B cell (primary cell): ENCODE data around the gene TRIM22. TPM values are rescaled to one million over a fixed set of nuclear protein-coding genes. Genes with fewer than 3 reads are reported as not detected.

ENCODE experiments used
- ATAC-seq: fragments of 200-7000 bp; cut with Tn5 transposase; one replicate; pipeline ENCODE4 v1.10.0; 2021; ENCODE audit warnings: low read depth, mild to moderate bottlenecking, moderate number of reproducible peaks, moderate library complexity
- CTCF ChIA-PET: fragments of 350-600 bp; sonication (Branson Sonifier 250); formaldehyde crosslinking; loops from one replicate; lab custom pipeline; 2021; ENCODE audit warnings: antibody characterized with exemption, inconsistent platforms; lab: Charles Lee
- POLR2A ChIA-PET: fragments of 350-600 bp; sonication (Branson Sonifier 250); formaldehyde crosslinking; loops from one replicate; lab custom pipeline; 2021; ENCODE audit warnings: antibody characterized with exemption; lab: Charles Lee
- DNase-seq: peaks from one replicate; pipeline ENCODE4 v3.0.0; 2013
- H2AFZ ChIP-seq: 2 replicates; pipeline ENCODE4 v1.6.1; 2012; ENCODE audit warnings: mild to moderate bottlenecking, low read depth, low read length; ENCODE audit not compliant: insufficient read depth, poor library complexity, severe bottlenecking
- H3K27ac ChIP-seq, 2 donors: 1 replicate in 1 of 2; 2 replicates in 1 of 2; pipeline ENCODE4 v1.5.1; 2012 to 2013; ENCODE audit warnings: low read length in 2 of 2, mild to moderate bottlenecking in 2 of 2, moderate library complexity in 1 of 2
- H3K27me3 ChIP-seq, 4 experiments: fragments of 200-600 bp in 1 of 4; sonication (generic) in 1 of 4; replicated peaks in 1 of 4; 1 replicate in 2 of 4; 2 replicates in 2 of 4; pipeline versions ENCODE4 v1.6.1 to v1.7.0; 2013 to 2016; ENCODE audit warnings: low read length in 3 of 4, mild to moderate bottlenecking in 2 of 4, mixed read lengths in 1 of 4, moderate library complexity in 1 of 4; ENCODE audit not compliant: insufficient read depth in 4 of 4, control insufficient read depth in 3 of 4; ENCODE audit errors: control extremely low read depth in 1 of 4
- H3K36me3 ChIP-seq, 2 experiments: replicated peaks in 1 of 2; 1 replicate in 1 of 2; 2 replicates in 1 of 2; pipeline versions ENCODE4 v1.6.1 to v1.7.1; 2013; ENCODE audit warnings: low read length in 1 of 2; ENCODE audit not compliant: insufficient read depth in 2 of 2, control insufficient read depth in 1 of 2; ENCODE audit errors: control extremely low read depth in 1 of 2, extremely low read depth in 1 of 2
- H3K4me1 ChIP-seq, 2 donors: fragments of 200-600 bp in 1 of 2; sonication (generic) in 1 of 2; 1 replicate in 1 of 2; 2 replicates in 1 of 2; pipeline versions ENCODE4 v1.5.1 to v1.6.1; 2013 to 2017; ENCODE audit warnings: low read length in 2 of 2; ENCODE audit not compliant: control insufficient read depth in 2 of 2, insufficient read depth in 2 of 2
- H3K4me2 ChIP-seq: replicated peaks from 2 replicates; pipeline ENCODE3; 2012; ENCODE audit warnings: mild to moderate bottlenecking, low read depth, low read length; ENCODE audit not compliant: poor library complexity, severe bottlenecking
- H3K4me3 ChIP-seq, 5 experiments: fragments of 200-600 bp in 1 of 5; sonication (generic) in 1 of 5; 1 replicate in 3 of 5; 2 replicates in 2 of 5; pipeline versions ENCODE4 v1.5.1 to v1.7.0; 2011 to 2016; ENCODE audit warnings: low read length in 4 of 5, mild to moderate bottlenecking in 4 of 5, low read depth in 2 of 5, control low read depth in 1 of 5, moderate library complexity in 1 of 5; ENCODE audit not compliant: insufficient read depth in 1 of 5; ENCODE audit errors: control extremely low read depth in 1 of 5, extremely low read depth in 1 of 5
- H3K79me2 ChIP-seq: fragments of 200-600 bp; sonication (generic); one replicate; pipeline ENCODE4 v1.6.0; 2016; ENCODE audit warnings: low read length; ENCODE audit not compliant: control insufficient read depth, insufficient read depth
- H3K9ac ChIP-seq: fragments of 200-600 bp; sonication (generic); 2 replicates; pipeline ENCODE4 v1.6.1; 2017; ENCODE audit warnings: mild to moderate bottlenecking, low read length, moderate library complexity
- H3K9me3 ChIP-seq, 3 donors: one replicate each; pipeline versions ENCODE4 v1.6.1 to v1.7.1; 2013; ENCODE audit warnings: low read length in 2 of 3; ENCODE audit not compliant: control insufficient read depth in 2 of 3, insufficient read depth in 1 of 3; ENCODE audit errors: control extremely low read depth in 1 of 3
- H4K20me1 ChIP-seq: 2 replicates; pipeline ENCODE4 v1.6.0; 2012; ENCODE audit warnings: mild to moderate bottlenecking, low read length; ENCODE audit not compliant: insufficient read depth, control insufficient read depth, poor library complexity, severe bottlenecking
- H3K27ac Mint-ChIP-seq: one replicate; pipeline ENCODE4 v1.8.0; 2021; ENCODE audit warnings: mixed read lengths
- H3K27me3 Mint-ChIP-seq: one replicate; pipeline ENCODE4 v1.8.0; 2021; ENCODE audit warnings: mixed read lengths
- H3K4me1 Mint-ChIP-seq: one replicate; pipeline ENCODE4 v1.8.0; 2021; ENCODE audit warnings: mixed read lengths
- H3K4me3 Mint-ChIP-seq: one replicate; pipeline ENCODE4 v1.8.0; 2021; ENCODE audit warnings: mixed read lengths
- H3K9me3 Mint-ChIP-seq: one replicate; pipeline ENCODE4 v1.8.0; 2022; ENCODE audit warnings: mixed read lengths; ENCODE audit not compliant: insufficient read depth
- CTCF ChIP-seq: fragments of 200-600 bp; IDR thresholded peaks from one replicate; pipeline ENCODE4 v1.8.0; 2022; ENCODE audit warnings: antibody characterized with exemption, mild to moderate bottlenecking
- EZH2 ChIP-seq: IDR thresholded peaks from 2 replicates; pipeline ENCODE4 v1.6.1; 2012; ENCODE audit warnings: borderline replicate concordance, low read depth, mild to moderate bottlenecking, moderate library complexity, low read length; ENCODE audit not compliant: insufficient read depth, poor library complexity, severe bottlenecking
- WGBS: methylation state at CpG from one replicate; pipeline ENCODE4 v1.1.5; 2013; ENCODE audit warnings: missing lambda C conversion rate; ENCODE audit not compliant: insufficient coverage; 5-methylcytosine and 5-hydroxymethylcytosine counted together
- intact Hi-C: fragments of 100-400 bp; cut with micrococcal nuclease; formaldehyde crosslinking; loops from one replicate; pipeline ENCODE4 v1.10.0; 2022
- polyA plus RNA-seq: library from polyadenylated mRNA; depleted of rRNA; stranded (reverse); fragments of >200 nt; gene quantifications from 2 replicates; pipeline ENCODE4 v1.2.3, GENCODE V29; 2012
- total RNA-seq, 2 donors: library from RNA; stranded (reverse); fragments of 120-200 nt in 1 of 2; gene quantifications; 1 replicate in 1 of 2; 2 replicates in 1 of 2; pipeline versions ENCODE4 v1.2.3 to v1.2.4, GENCODE V29; 2013 to 2022

TRIM22 gene
- total and polyA plus RNA-seq, 2 donors (not counting 1 experiment from before 2014, with no cell fraction given), result 255 to 388 TPM

GRCh38 chr11:5746614-5747013 is 57.0 kb downstream of the TRIM22 start:
- peaks cover 9% of the 10 kb centered on the region for H3K27me3 Mint-ChIP-seq
- TF ChIP-seq CTCF (no peak), EZH2 (no peak)
- no peak overlapping the region for H3K4me3 ChIP-seq
- no peak overlapping the region for H3K9ac ChIP-seq
- POLR2A ChIA-PET, result no interaction called here
- no peak overlapping the region for H3K4me3 Mint-ChIP-seq
- H3K79me2 ChIP-seq, result no peaks in the 10 kb centered on the region
- H3K36me3 ChIP-seq, result no peaks in the 10 kb centered on the region
- WGBS, result no CpG with 5 or more reads among the region's 3 CpGs
- no peaks in the 10 kb centered on the region for H3K4me1 Mint-ChIP-seq
- DNase-seq (no peak), ATAC-seq (no peak)
- no peak overlapping the region for H3K27ac ChIP-seq
- intact Hi-C loops, result no loop called here
- no peaks in the 10 kb centered on the region for H4K20me1 ChIP-seq
- H2AFZ ChIP-seq, result no peak overlapping the region
- H3K4me2 ChIP-seq, result no peak overlapping the region
- CTCF ChIA-PET, result no interaction called here
- H3K4me1 ChIP-seq, result no peaks in the 10 kb centered on the region
- no peaks in the 10 kb centered on the region for H3K9me3 Mint-ChIP-seq
- no peaks in the 10 kb centered on the region for H3K27me3 ChIP-seq
- no peak overlapping the region for H3K27ac Mint-ChIP-seq
- H3K9me3 ChIP-seq, result peaks cover 0 to 5% (median 5%) of the 10 kb centered on the region in 3 donors

GRCh38 chr11:5749836-5750235 is 60.2 kb downstream of the TRIM22 start:
- Mint-ChIP-seq H3K9me3 (no peaks in the 10 kb centered on the region), H3K27me3 (no peaks in the 10 kb centered on the region), H3K27ac (no peak overlapping the region), H3K4me1 (no peaks in the 10 kb centered on the region), H3K4me3 (no peak overlapping the region)
- ChIA-PET CTCF (interaction anchor here (1.1 kb wide), 1 partner anchor 65 kb away, joined by 4 read pairs; the partner anchor contains the start of gene TRIM5), POLR2A (no interaction called here)
- Histone ChIP-seq H3K27me3 (no peaks in the 10 kb centered on the region), H3K9ac (no peak overlapping the region), H3K4me2 (no peak overlapping the region), H3K79me2 (no peaks in the 10 kb centered on the region), H3K9me3 (no peaks in the 10 kb centered on the region), H2AFZ (no peak overlapping the region), H3K4me1 (no peaks in the 10 kb centered on the region), H3K36me3 (no peaks in the 10 kb centered on the region), H3K27ac (no peak overlapping the region), H3K4me3 (no peak overlapping the region), H4K20me1 (no peaks in the 10 kb centered on the region)
- intact Hi-C loops, result no loop called here
- WGBS, result no CpG with 5 or more reads among the region's 3 CpGs
- DNase-seq (no peak), ATAC-seq (no peak)
- no peak for TF ChIP-seq CTCF
- no peak for TF ChIP-seq EZH2
